ENCODE data around the gene TMPRSS12.

DNA sequence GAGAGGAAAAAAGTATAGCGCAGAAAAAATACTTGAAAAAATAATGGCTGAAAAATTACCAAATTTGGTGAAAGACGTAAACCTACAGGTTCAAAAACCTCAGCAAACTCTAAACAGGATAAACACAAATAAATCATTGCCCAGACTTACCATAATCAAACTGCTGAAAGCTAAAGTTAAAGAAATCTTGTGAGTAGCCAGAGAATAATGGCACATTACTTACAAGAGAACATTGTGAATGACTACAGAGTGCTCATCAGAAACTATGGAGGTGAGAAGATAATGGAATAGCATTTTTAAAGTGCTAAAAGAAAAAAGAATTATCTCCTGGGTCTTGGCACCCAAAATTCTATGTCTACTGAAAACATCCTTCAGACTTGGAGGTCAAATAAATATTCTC is 42.8 kb upstream of the TMPRSS12 start:
- no peak for TF ChIP-seq TARDBP (IDR thresholded peaks at IDR 0.05)
- TF ChIP-seq SUZ12 (IDR thresholded peaks at IDR 0.05) = no peak

All from HEK293T (cell line).